ENCODE results near the gene STK33.

STK33 gene

DNA sequence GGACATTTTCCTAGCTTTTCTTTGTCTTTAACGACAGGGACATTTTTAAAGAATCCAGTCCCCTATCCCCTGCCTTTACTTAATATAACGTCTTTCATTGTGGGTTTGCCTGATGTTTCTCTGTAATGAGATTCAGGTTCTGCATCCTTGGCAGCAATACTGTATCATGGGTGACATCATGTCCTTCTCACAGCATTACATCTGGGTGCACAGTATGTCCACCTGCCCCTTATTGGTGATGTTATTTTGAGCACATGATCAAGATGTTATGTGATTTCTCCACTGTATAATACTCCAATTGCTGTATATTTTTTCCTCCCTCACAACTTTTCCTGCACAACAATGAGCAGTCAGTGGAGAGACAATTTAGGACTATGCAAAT, 9.7 kb upstream of the STK33 start:
- DNase-seq (ENCODE audit: low spot score), result no peak

DNA sequence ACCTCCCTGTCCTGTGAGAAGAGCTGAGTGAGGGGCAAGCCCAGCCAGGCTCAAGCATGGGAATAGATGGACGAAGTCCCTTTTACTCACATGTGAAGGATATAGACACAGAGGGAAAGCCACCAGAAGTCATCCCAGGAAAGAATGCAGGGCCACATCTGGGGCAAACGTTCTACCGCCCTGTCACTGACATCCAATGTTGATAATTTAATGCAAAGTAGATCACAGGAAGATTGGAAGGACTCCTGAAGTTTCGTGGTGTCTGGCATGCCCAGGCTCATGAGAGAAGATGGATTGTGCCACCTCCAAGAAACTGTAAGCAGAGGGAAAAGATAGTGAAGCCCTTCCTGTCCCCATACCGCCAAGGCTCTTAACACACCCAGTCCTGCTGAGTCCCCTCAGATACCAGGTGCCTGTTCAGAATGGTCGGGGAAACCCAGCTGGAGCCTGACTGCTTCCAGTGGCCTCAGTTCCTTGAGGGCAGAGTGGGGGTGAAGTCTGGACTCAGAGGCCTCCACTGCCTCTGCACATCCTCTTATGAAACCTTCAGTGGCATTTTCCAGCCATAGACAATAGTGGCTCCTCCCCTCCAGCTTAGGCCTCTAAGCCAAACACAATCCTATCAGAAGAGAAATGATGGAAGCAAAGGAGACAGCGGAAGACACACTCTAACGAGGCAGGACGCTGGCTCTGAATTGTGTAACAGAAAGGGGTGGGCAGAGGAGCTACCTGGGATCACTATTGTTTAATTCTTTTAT, 7.5 kb upstream of the STK33 start:
- DNase-seq (ENCODE audit: low spot score), result no peak

DNA sequence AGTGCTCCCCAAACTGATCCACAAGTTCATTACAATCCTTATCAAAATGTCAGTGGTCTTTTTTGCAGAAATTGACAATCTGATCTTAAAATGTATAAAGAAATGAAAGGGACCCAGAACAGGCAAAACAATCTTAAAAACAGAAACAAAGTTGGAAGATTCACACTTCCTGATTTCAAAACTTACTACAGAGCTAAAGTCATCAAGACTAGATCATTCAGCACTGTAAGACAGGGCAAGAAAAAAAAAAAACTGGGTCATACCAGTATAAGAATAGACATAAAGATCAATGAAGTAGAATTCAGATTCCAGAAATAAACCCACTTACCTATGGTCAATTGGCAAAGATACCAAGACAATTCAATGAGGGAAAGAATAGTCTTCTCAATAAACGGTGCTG, 4.5 kb upstream of the STK33 start:
- no peak for DNase-seq (ENCODE audit: low spot score)

DNA sequence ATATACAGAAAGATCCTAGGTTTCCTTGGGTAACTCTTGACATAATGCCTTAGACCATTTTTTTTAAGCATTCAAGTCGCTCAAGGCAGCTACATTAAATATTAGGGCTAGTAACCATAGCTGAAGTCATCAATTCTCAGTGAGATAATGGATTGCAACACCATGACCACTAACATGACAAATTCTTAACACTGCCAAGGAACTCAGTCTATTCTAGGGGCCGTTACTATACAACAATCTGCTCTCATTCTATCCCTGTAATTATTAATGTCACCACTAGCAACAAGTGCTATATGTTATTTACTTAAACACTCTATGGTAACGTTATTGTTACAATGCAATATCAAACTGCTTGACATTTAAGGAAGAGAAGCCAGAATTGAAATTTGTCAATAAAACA, 3.2 kb upstream of the STK33 start:
- peak; percentile 66 for DNase-seq (ENCODE audit: low spot score)

DNA sequence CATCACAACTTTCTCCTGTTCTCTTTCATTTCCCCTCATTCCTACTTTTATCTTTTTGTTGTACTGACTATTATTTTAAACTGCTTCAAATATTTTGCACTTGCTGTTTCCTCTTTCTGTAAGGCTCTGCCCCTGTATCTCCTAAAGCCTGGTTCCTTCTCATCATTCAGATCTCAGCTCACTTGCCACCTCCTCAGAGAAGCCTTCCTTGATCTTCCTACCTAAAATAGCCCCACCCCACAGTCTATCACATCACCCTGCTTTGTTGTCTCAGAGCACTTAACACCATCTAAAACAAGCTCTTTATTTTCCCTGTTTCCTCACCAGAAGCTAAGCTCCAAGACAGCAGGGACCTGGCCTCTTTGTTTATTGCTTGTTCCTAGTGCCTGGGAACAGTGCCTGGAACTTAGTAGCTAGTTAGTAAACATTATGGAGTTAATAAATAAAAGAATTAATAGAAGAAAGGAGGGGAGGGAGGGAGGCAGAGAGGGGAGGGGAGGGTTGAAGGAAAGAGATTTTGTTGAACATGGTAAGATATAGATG, 2.5 kb upstream of the STK33 start:
- no peak for DNase-seq (ENCODE audit: low spot score)

DNA sequence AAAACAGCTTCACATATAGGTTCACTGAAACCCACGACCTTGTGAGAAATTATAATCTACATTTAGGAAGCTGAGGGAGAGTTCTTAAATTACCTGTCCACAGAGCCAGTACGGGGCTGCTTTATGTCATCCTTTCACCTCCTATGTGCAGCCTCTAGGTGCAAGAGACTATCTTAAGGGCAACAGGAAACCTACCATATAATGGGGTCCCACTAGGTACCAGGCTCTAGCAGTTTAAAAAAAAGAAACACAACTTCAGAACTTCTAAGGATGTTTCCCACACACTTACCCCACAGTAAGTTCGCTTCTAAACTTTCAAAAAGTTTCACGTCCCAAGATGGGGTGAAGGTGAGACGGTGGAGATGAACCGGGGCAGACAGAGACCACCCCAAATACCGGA, 573 bp downstream of the STK33 start:
- DNase-seq (ENCODE audit: low spot score), result no peak

DNA sequence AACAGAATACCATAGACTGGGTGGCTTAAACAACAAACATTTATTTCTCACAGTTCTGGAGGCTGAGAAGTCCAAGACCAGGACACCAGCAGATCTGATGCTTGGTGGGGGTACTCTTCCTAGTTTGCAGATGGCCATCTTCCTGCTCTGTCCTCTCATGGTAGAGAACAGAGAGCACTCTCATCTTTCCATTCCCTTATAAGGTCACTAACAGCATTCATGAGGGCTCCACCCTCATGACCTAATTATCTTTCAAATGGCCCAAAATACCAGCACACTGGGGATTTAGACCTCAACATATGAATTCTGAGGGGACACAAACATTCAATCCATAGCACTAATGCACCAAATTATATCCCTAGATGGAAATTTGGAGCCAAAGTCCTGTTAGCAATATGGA, 6.1 kb downstream of the STK33 start:
- DNase-seq (ENCODE audit: low spot score), result no peak

DNA sequence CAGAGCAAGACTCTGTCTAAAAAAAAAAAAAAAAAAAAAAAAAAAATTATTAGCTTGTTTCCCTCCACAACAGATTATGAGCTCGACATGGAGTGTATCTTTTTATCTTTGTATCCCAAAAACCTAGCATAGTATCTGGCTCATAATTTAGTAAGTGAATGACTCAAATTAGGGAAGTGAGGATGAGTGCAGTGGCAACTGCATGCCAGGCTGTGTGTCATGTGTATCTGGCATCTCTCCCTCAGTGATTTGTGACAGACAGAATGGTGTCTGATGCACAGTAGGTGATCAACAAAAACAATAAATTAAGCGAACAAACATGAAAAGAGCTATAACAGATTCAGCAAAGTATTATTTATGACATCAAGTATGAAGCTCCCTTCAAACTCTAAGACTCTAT, 7.2 kb downstream of the STK33 start:
- no peak for DNase-seq (ENCODE audit: low spot score)

DNA sequence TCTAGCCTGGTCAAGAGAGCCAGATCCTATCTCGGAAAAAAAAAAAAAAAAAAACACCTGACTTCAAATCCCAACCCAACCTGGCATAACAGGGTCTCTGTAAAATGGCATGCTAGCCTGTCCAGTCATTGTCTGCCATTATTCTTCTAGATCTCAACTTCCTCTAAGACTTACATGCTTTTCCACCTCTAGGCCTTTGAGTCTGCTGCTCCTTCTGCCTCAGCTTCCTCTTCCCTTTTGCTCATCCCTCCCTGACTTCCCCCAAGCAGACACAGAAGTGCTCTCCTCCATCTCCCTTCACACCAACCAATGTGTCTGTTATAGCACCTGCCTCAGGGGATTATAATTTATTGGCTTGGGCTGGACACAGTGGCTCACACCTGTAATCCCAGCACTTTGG, 7.8 kb downstream of the STK33 start:
- DNase-seq (ENCODE audit: low spot score), result no peak

DNA sequence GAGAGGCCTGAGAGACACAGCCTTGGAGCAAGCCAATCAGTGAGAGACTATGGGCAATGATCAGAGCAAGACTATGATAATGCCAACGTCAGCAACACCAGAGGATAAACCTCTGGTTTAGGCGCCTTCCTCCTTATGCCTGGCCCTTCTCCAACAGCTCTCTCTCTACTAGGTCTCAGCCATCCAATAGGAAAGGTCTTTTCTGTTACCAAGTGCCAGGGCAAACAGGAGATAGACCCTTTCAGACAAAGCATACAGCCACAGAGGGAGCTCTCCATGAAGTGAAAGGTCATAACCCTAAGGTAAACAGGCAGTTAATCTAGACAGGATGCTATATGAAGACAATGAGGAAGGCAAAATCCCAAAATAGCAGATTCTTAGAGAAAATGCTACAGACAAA, 9.5 kb downstream of the STK33 start:
- DNase-seq (ENCODE audit: low spot score), result no peak

DNA sequence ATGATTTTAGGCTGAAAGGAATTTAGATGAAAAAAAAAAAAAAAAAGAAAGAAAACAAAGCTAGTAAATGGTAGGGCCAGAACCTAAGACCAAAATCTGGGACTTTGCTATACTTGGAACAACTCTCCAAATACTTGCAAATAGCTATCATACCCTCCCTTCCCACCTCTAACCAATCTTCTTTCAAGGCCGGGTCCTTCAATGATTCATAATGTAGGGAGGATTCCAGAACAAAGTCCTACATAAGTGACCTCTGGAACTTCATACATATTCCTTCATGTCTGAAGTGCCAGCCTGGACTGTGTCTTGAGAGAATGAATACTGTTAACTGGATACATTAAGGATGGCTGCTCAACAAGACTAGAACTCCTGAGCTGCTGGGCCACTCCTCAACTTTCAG, 9.9 kb downstream of the STK33 start:
- peak; percentile 33 for DNase-seq (ENCODE audit: low spot score)

DNA sequence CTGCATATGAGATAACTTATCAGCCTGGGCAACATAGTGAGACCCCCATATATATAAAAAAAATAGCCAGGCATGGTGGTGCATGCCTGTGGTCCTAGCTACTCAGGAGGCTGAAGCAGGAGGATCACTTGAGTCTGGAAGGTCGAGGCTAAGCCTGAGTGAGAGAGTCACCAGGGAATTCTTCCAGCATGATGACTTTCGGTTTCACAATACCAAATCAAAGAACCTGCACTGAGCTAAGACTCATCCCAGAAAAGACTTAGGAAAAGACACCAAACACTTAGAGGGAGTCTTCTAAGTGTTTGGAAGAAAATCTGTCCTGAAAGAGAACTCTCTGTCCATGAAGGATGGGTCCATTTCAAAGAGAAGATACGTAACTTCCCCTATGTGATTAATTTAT, 12.7 kb downstream of the STK33 start:
- DNase-seq (ENCODE audit: low spot score), result no peak

DNA sequence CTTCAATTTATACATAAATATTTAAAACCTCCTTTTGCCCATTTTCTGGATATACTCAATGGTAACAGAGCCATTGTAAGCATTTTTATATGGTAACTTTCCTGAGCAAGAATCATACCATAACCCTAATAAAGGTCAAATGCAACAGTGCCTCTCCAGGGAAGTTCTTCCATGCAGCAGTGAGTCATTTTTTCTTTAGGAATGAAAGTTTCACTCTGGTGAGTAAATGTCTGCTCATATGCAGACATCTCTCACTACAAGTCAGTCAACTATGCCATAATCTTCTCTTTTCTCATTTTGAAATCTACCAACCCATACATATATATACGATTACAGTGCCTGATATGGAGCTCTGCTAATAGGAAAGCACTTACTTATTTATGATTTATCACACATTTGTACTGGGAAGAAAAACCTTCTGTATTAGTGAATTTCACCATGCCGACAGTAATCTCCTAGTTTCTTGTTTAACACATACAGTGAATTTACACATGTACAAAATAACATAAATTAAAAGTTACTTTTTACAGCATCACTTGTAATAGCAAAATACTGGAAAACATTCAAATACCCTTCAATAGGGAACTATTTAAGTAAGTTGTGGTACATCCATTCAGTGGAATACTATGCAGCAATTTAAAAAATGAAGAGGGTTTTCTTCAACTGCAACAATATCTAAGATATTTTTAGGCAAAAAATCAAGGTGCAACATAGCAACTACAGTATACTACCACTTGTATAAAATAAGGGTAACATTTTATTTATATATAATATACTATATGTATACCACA, 16.0 kb downstream of the STK33 start:
- DNase-seq (ENCODE audit: low spot score), result no peak

DNA sequence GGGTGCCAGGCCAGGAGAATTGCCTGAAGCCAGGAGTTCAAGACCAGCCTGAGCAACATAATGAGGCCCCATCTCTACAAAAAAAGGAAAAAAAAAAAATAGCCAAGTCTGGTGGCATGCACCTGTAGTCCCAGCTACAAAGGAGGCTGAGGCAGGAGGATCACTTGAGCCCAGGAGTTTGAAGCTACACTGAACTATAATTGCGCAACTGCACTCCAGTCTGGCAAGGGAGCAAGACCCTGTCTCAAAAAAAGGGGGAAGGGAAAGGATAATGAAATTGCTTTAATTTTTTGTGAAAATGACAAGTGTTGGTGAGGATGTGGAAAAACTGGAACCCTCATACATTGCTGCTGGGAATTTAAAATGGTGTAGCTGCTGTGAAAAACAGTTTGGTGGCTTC, 19.2 kb downstream of the STK33 start:
- no peak for DNase-seq (ENCODE audit: low spot score)

DNA sequence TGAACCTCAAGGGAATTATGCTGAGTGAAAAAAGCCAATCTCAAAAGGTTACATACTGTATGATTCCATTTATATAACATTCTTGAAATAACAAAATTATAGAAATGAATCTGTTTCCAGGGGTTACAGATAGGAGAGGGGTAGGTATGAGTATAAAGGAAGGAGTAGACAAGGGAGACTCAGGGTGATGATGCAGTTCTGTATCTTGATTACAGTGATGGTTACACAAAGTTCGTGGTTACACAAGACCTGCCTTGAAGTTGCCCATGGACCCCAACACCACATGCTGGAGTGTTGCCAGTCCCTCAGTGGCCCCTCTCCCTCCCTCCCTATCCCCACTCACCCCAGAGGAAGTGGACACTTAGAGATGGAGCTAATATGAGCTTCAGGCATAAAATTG, 20.3 kb downstream of the STK33 start:
- no peak for DNase-seq (ENCODE audit: low spot score)

DNA sequence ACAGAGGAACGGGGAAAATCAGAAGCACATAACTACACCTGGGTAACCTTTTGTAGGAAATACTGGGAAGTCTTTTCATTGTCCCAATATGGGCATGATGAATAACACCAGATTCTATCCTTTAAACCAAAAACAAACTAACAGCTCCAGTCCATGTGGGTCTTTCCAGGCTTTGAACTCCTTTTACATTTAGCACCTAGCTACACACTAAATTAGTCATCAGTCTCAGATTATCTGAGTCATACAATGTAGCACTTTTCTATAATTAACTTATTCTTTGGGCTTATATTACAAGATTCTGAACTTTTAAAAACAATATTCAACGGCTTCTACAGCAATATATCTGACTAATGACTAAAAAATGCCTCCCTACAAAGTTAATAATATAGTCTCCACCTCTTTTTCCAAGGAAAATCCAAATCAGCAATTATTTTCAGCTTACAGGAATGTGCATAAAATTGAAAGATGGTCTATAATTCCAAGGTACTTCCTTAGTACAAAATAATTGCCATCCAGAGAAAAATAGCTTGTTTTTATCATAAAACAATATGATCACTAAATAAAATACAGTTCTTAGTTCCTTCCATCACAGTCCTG, 26.3 kb downstream of the STK33 start:
- DNase-seq (ENCODE audit: low spot score), result no peak

DNA sequence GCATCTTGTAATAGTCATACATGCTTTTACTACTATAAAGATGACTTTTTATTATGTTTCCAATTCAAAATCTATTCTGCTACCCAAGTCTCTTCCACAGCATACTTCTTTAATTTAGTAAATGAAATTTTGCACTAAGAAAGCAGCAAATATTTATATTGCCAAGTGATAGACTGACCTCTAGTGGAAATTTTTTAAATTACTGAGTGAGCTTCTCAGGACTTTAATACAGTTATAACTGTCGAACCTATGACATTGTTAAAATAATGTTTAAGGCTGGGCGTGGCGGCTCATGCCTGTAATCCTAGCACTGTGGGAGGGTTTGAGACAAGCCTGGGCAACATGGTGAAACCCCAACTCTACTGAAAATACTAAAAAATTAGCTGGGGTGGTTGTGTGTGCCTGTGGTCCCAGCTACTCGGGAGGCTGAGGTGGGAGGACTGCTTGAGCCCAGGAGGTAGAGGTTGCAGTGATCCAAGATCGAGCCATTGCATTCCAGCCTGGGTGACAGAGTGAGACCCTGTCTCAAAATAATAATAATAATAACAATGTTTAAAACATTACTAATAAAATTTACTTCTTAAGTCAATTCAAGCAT, 27.3 kb downstream of the STK33 start:
- DNase-seq (ENCODE audit: low spot score), result peak; percentile 40

DNA sequence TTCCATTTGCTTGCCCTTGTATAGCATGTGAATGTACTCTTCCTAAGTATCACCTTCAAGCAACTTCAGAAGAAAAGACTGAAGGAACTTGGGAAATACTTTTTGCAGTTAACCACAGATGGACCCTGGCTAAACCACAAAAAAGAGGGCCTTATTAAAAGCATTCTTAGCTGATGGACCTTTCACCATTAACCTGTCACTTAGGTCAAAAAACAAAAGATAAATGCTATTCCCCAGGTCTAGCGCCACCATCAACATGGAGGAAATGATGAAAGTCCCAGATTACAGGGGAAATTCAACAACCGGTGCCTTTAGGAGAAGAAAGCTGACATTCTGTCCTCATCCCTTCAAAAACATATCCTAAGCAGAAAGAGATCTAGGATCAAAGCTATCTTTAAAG, 29.5 kb downstream of the STK33 start:
- no peak for DNase-seq (ENCODE audit: low spot score)

DNA sequence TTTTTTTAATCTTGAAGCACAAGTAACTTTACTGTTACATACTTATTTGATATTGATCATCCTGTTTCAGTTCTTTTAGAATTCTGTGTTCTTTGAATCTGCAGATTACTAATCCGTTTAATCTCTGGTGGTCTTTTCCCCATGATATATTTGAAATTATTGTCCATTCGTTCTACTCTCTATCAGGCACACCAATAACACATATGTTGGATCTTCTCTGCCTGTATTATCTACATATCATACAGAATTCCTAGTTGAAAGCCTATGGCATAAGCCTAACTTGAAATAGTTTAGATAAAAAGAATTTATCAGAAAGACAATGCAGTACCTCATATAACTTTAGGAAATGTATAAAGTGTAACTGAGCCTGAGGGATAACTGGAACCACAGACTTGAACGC, 32.6 kb downstream of the STK33 start:
- no peak for DNase-seq (ENCODE audit: low spot score)

DNA sequence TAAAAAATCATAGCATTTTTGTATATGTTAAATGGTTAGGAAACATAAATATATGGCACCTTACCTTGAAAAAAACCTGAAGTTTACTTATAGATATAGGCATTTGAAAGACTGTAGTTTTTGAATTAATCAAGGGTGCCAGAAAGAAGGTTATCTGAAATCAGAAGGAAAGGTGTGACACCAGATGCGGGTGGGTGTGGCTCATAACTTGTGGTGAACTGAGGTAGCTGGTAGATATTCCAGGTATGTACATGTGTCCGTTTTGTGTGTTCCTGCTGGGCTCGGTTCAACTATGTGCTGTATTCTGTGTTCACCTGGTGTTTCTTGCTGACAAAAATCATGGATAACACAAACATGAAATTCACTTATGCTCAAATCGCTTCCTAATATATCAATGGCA, 35.6 kb downstream of the STK33 start:
- DNase-seq (ENCODE audit: low spot score), result no peak

DNA sequence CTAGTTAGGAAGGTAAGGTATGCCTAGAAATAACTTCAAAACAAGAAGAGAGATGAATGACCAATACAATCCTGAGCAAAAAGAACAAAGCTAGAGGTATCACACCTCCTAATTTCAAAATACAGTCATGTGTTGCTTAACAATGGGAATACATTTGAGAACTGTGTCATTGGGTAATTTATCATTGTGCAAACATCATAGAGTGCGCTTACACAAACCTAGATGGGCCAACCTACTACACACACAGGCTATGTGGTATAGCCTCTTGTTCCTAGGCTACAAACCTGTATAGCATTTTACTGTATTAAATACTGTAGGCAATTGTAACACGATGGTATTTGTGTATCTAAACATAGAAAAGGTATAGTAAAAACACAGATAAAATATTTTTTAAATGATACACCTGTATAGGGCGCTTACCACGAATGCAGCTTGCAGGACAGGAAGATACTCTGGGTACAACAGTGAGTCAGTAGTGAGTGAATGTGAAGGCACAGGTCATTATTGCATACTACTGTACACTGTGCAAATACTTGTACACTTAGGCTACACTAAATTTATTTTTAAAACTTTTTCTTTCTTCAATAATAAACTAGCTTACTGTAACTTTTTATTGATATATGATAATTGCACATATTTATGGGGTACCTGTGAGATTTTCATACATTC, 48.2 kb downstream of the STK33 start:
- DNase-seq (ENCODE audit: low spot score), result no peak

DNA sequence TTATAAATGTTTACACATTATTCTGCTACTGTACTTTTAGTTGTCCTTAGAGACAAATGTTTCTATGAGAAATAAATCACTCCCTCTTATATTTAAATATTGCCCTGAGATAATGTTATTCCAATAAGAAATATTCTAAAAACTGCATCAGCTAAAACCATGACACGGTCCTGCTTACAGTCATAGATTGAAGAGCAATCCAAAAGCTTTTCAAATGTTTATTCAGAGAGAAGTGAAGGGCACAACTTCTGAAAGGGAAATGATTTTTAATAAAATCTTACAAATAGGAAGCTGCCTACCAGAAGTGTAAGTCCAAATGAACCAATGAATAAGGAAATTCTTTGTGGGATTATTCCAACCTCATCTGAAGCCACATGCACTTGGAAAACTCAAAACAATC, 49.2 kb downstream of the STK33 start:
- no peak for DNase-seq (ENCODE audit: low spot score)

All from AG08395 (cell line).